Liver (tissue), 9 donors: Measurements from ENCODE around the gene CD160. TPM values are rescaled to one million over a fixed set of nuclear protein-coding genes. Genes with fewer than 3 reads are reported as not detected.

Source experiments
- DNase-seq: peaks from one replicate; pipeline ENCODE4 v3.0.0-alpha.2; 2017; ENCODE audit warnings: low spot score
- H3K27ac ChIP-seq, 2 donors: one replicate each; pipeline ENCODE4 v1.7.0; 2013; ENCODE audit warnings: inconsistent platforms in 2 of 2, low read length in 2 of 2, control low read depth in 1 of 2, low read depth in 1 of 2, mild to moderate bottlenecking in 1 of 2
- H3K27me3 ChIP-seq, 4 donors: one replicate each; pipeline versions ENCODE4 v1.6.1 to v1.7.0; 2013; ENCODE audit warnings: low read length in 3 of 4, inconsistent platforms in 1 of 4, mild to moderate bottlenecking in 1 of 4, moderate library complexity in 1 of 4; ENCODE audit not compliant: control insufficient read depth in 4 of 4, insufficient read depth in 4 of 4
- H3K36me3 ChIP-seq, 4 donors: one replicate each; pipeline versions ENCODE4 v1.6.1 to v1.7.0; 2013; ENCODE audit warnings: low read length in 3 of 4, mild to moderate bottlenecking in 3 of 4, low read depth in 1 of 4, moderate library complexity in 1 of 4; ENCODE audit not compliant: control insufficient read depth in 4 of 4, insufficient read depth in 3 of 4
- H3K4me1 ChIP-seq, 4 donors: one replicate each; pipeline versions ENCODE4 v1.6.1 to v1.7.0; 2013; ENCODE audit warnings: low read length in 3 of 4, mild to moderate bottlenecking in 3 of 4, moderate library complexity in 1 of 4; ENCODE audit not compliant: control insufficient read depth in 4 of 4, insufficient read depth in 4 of 4
- H3K4me3 ChIP-seq, 3 donors: one replicate each; pipeline versions ENCODE4 v1.6.1 to v1.7.0; 2013; ENCODE audit warnings: low read length in 3 of 3, control low read depth in 1 of 3, low read depth in 1 of 3, mild to moderate bottlenecking in 1 of 3
- H3K9ac ChIP-seq, 2 donors: one replicate each; pipeline ENCODE4 v1.7.0; 2013; ENCODE audit warnings: low read length in 2 of 2, mild to moderate bottlenecking in 2 of 2, moderate library complexity in 2 of 2, control low read depth in 1 of 2, low read depth in 1 of 2
- H3K9me3 ChIP-seq, 4 donors: one replicate each; pipeline versions ENCODE4 v1.6.1 to v1.7.0; 2013; ENCODE audit warnings: low read length in 3 of 4; ENCODE audit not compliant: control insufficient read depth in 4 of 4
- ATF3 ChIP-seq: IDR thresholded peaks from 2 replicates; pipeline ENCODE4 v1.6.1; 2016; ENCODE audit warnings: antibody characterized with exemption
- CTCF ChIP-seq: fragments of 150-350 bp; IDR thresholded peaks from 2 replicates; pipeline ENCODE4 v1.5.1; 2017; ENCODE audit warnings: improper control_type of control experiment, low read depth, low read length; ENCODE audit not compliant: missing input control
- EGR1 ChIP-seq, 2 donors: IDR thresholded peaks; 2 replicates each; pipeline ENCODE4 v1.6.1; 2016 to 2018; ENCODE audit warnings: antibody characterized with exemption in 2 of 2, low read depth in 2 of 2
- FOXA1 ChIP-seq: IDR thresholded peaks from 2 replicates; pipeline ENCODE4 v1.6.1; 2016; ENCODE audit warnings: antibody characterized with exemption
- FOXA2 ChIP-seq: IDR thresholded peaks from 2 replicates; pipeline ENCODE4 v1.6.1; 2016; ENCODE audit warnings: antibody characterized with exemption
- GABPA ChIP-seq, 2 donors: IDR thresholded peaks in 1 of 2; conservative IDR thresholded peaks in 1 of 2; 2 replicates each; pipeline ENCODE4 v1.6.1; 2016; ENCODE audit warnings: antibody characterized with exemption in 2 of 2, mild to moderate bottlenecking in 1 of 2, moderate library complexity in 1 of 2
- HNF4A ChIP-seq, 2 donors: conservative IDR thresholded peaks; 2 replicates each; pipeline ENCODE4 v1.6.1; 2016; ENCODE audit warnings: antibody characterized with exemption in 2 of 2, mild to moderate bottlenecking in 2 of 2
- HNF4G ChIP-seq: IDR thresholded peaks from 2 replicates; pipeline ENCODE4 v1.6.1; 2016; ENCODE audit warnings: antibody characterized with exemption
- NR2F2 ChIP-seq: IDR thresholded peaks from 2 replicates; pipeline ENCODE4 v1.6.1; 2016; ENCODE audit warnings: antibody characterized with exemption
- RAD21 ChIP-seq, 2 donors: IDR thresholded peaks; 2 replicates each; pipeline ENCODE4 v1.6.1; 2016; ENCODE audit warnings: antibody characterized with exemption in 2 of 2, mild to moderate bottlenecking in 2 of 2
- REST ChIP-seq: IDR thresholded peaks from 2 replicates; pipeline ENCODE4 v1.6.1; 2016; ENCODE audit warnings: antibody characterized with exemption, mild to moderate bottlenecking
- RXRA ChIP-seq, 2 donors: IDR thresholded peaks; 2 replicates each; pipeline ENCODE4 v1.6.1; 2017 to 2018; ENCODE audit warnings: antibody characterized with exemption in 2 of 2, mild to moderate bottlenecking in 1 of 2
- SP1 ChIP-seq: IDR thresholded peaks from 2 replicates; pipeline ENCODE4 v1.6.1; 2018; ENCODE audit warnings: antibody characterized with exemption, mild to moderate bottlenecking
- TAF1 ChIP-seq: conservative IDR thresholded peaks from 2 replicates; pipeline ENCODE4 v1.6.1; 2016; ENCODE audit warnings: antibody characterized with exemption, mild to moderate bottlenecking
- YY1 ChIP-seq: IDR thresholded peaks from 2 replicates; pipeline ENCODE4 v1.6.1; 2016; ENCODE audit warnings: antibody characterized with exemption, mild to moderate bottlenecking
- WGBS: extraction: QIAGEN DNeasy Blood & Tissue Kit; methylation state at CpG from one replicate; pipeline ENCODE4 v1.1.7; 2013; 5-methylcytosine and 5-hydroxymethylcytosine counted together
- polyA plus RNA-seq, 2 donors: library from polyadenylated mRNA; stranded (reverse) in 1 of 2; unstranded in 1 of 2; fragments of 200-250 nt in 1 of 2; fragments of >200 nt in 1 of 2; fragmentation: Nextera tagmentation in 1 of 2; extraction: Ambion mirVana in 1 of 2; gene quantifications; one replicate each; pipeline versions ENCODE4 v1.2.1 to v1.2.3, GENCODE V29; 2013 to 2015
- total RNA-seq, 2 donors: library from RNA; depleted of rRNA; stranded (reverse); fragments of >200 nt; gene quantifications; one replicate each; pipeline ENCODE4 v1.2.3, GENCODE V29; 2014
- TF ChIP-seq, protein P1 (sequence below): IDR thresholded peaks from 2 replicates; pipeline ENCODE4 v1.6.1; 2016; ENCODE audit warnings: antibody characterized with exemption
- donor health status: healthy.
- donor health status: healthy.
- donor health status: healthy.
- donor health status: healthy.
- donor health status: healthy.

The CD160 gene
- total and polyA plus RNA-seq, 4 donors: 0.54 to 1.4 (median 1.1) TPM

DNA sequence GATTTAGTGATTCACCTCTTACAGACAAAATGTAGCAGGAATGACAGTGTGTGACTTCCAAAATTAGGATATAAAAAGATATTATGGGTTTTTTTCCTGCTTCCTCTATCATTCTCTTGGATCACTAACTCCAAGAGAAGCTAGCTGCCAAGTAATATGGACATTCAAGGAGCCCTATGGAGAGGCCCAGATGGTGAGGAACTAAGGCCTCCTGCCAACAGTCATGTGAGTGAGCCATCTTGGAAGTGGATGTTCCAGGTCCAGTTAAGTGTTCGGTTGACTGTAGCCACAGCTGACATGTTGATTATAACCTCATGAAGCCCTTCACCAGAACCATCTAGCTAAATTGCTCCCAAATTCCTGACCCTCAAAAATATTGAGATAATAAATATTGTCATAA is 38.8 kb downstream of the CD160 start:
- H3K36me3 ChIP-seq: peaks cover 0 to 10% (median 3%) of the 10 kb centered on the region in 4 donors
- H3K9me3 ChIP-seq: no peaks in the 10 kb centered on the region
- no peak overlapping the region for H3K4me3 ChIP-seq
- DNase-seq: no peak
- H3K4me1 ChIP-seq: peaks cover 0 to 5% (median 1%) of the 10 kb centered on the region in 4 donors
- no peak overlapping the region for H3K9ac ChIP-seq
- TF ChIP-seq CTCF (no peak), RXRA (IDR thresholded peaks at IDR 0.05) (no peak), REST (no peak), NR2F2 (no peak), ATF3 (no peak), YY1 (no peak), SP1 (no peak), RAD21 (IDR thresholded peaks at IDR 0.05) (no peak), GABPA (IDR thresholded peaks at IDR 0.05 in 1 of 2, conservative IDR thresholded peaks at IDR 0.05 in 1 of 2) (no peak), HNF4A (conservative IDR thresholded peaks at IDR 0.05) (no peak), EGR1 (IDR thresholded peaks at IDR 0.05; ENCODE audit: low read depth in 2 of 2) (no peak)
- TF ChIP-seq, protein P1, sequence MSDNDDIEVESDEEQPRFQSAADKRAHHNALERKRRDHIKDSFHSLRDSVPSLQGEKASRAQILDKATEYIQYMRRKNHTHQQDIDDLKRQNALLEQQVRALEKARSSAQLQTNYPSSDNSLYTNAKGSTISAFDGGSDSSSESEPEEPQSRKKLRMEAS: no peak
- no peak overlapping the region for H3K27ac ChIP-seq
- WGBS: 99% methylated on average over 1 of the region's 1 CpG
- H3K27me3 ChIP-seq: no peaks in the 10 kb centered on the region

DNA sequence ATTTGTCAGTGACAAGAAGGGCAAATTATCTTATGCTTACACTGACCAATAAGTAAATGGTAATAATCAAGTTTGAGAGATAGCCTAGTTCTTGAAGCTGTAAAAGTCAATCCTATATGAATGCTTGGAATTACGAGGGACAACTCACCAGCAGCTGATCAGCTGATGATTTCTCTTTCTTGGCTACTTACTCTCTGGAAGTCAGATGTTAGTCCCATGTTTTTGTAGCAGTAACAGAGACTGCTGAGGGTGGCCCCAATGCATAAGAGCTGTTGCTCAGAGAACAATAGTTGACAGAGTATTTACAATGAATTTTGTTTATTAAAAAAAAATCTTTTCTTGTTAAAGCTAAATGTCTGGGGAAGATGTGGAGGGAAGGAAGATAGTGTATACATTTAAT is 39.3 kb downstream of the CD160 start:
- H3K9me3 ChIP-seq: no peaks in the 10 kb centered on the region
- WGBS: 96% methylated on average over 1 of the region's 1 CpG
- peaks cover 0 to 5% (median 1%) of the 10 kb centered on the region in 4 donors for H3K4me1 ChIP-seq
- H3K9ac ChIP-seq: no peak overlapping the region
- peaks cover 0 to 10% (median 3%) of the 10 kb centered on the region in 4 donors for H3K36me3 ChIP-seq
- TF ChIP-seq, protein P1: no peak
- TF ChIP-seq RAD21 (IDR thresholded peaks at IDR 0.05) (no peak), GABPA (IDR thresholded peaks at IDR 0.05 in 1 of 2, conservative IDR thresholded peaks at IDR 0.05 in 1 of 2) (no peak), HNF4G (no peak), FOXA1 (no peak), ATF3 (no peak), FOXA2 (no peak), CTCF (no peak), HNF4A (conservative IDR thresholded peaks at IDR 0.05) (no peak), TAF1 (no peak)
- H3K27ac ChIP-seq: no peak overlapping the region
- H3K27me3 ChIP-seq: no peaks in the 10 kb centered on the region
- H3K4me3 ChIP-seq: no peak overlapping the region
- no peak for DNase-seq
